HG03095 (cell line): ENCODE data around the gene LIN7A.
"Not testable (repeated sequence)": the region's sequence is repeated elsewhere in the genome, so short reads cannot be mapped to it uniquely, and the experiment has no call there.

Experiments used
- ATAC-seq: cut with Tn5 transposase; IDR thresholded peaks from one replicate; pipeline ENCODE4 v1.9.1; 2021; ENCODE audit warnings: moderate library complexity; ENCODE audit not compliant: unreplicated experiment

Gene LIN7A

GRCh38 chr12:80814453-80814852, 123.3 kb downstream of the LIN7A start:
- ATAC-seq = no peak

DNA sequence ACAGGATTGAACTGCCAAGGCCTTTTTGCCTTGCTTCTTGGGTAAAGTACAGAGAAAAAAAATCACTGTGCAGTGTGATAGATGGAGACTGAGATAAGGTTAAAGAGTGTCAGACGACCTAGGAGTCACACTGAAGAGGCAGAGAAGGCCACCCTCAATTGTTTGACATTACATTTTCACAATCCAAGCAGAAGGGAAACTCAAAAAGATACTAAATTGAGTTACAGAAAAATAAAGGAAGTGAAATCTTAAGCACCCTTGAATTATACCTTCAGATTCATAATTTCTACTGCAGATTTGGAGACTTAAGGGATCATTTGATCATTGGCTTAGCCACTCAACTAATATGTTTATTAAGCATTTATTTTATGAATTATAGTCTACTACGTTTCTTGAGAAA, 123.9 kb downstream of the LIN7A start:
- no peak for ATAC-seq

GRCh38 chr12:80811957-80812708, 125.6 kb downstream of the LIN7A start:
- ATAC-seq = no peak

DNA sequence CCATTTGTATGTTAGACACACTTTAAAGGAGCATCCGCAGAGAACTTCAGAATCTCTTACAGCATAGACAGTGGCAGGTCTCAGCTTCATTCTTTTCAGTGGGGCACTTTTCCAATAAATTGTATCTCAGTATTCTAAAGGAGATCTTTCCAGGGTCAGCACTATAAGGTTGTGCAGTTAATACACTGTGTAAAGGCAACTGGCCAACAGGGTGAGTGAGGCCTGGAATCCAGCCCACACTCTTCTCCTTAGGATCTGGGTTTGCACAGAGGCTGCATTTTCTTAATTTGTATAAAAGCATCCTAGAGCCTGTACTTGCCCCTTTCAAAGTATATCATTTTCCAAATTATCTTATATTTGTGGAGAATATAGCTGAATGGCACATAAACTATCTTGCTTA, 126.9 kb downstream of the LIN7A start:
- no peak for ATAC-seq

DNA sequence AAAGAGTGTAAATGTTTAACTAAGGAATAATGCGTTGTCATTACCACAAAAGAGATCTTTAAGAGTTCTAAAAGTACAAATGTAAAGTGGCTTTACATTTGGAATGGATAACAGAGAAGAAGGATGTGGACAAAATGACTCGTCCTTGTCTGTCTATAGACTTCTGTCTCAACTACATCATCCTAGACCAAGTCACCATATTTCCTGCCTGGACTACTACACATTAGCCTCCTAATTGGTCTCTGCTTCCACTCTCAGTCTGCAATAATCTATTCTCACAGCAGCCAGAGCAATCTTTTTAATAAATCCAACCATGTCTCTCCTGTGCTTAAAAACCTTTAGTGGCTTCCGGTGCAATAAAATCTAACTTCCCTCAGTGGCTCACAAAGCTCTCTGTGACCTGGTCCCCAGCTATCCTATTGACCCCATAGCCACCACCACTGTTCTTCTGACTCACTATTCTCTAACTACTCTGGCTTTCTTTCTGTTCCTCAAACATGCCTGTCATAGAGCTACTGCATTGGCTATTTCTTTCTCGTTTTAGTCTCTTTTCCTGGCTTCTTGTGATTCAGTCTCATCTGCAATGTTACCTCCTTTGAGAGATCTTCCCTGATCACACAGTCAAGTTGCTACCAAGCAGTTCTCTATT, 130.0 kb downstream of the LIN7A start:
- ATAC-seq = peak; percentile 92

DNA sequence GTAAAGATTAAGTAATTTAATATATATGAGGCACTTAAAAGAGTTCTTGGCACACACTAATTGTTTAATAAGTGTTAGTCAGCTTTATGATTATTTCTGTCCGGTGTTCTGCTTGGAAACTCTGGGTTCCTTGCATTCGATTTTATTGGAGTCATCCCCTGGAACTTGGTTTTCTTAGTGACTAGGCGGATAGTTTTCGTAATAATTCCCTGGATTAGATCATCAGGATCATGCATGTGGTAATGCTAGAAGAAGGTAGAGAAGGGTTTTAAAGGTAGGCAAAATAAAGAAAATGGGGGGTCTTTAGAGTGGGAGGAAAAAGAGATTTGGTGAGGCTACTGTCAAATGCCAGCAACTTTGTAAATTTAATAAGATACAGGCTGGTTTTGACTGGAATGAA, 132.6 kb downstream of the LIN7A start:
- no peak for ATAC-seq

DNA sequence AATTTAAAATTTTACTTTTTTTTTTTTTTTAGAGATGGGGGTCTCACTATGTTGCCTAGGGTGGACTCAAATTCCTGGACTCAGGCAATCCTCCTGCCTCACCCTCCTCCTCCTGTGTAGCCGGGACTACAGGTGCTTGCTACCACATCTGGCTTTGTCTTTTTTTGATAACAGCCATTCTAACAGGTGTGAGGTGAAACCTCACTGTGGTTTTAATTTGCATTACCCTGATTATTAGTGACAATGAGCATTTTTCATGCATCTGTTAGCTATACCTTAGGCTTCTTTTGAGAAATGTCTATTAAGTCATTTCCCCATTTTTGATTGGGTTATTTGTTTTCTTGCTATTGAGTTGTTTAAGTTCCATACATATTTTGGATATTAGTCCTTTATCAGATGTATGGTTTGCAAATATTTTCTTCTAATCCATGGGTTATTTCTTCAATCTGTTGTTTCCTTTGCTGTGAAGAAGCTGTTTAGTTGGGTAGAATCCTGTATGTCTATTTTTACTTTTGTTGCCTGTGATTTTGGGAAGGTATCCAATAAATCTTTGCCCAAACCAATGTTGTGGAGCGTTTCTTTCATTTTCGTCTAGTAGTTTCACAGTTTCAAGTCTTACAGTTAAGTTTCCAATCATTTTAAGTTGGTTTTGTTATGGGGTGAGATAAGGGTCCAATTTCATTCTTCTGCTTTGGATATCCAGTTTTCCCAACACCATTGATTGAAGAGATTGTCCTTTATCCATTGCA, 134.9 kb downstream of the LIN7A start:
- ATAC-seq = peak; percentile 65

DNA sequence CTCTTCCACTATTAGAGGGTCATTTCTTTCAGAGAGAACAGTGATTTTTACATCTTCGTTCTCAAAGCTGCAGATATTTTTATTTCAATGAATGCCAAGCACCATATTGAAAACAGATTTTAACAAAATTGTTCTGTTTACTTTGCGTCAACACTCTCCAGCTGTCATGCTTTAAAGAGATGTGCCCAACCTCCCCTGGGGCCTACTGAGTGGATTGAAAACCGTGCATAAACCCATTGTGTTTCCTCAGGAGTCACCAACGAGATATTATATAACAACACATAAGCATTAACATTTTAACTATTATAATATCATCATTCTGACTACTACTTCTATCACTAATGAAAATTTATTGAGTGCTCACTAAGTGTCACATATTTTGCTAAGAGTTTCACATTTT, 139.5 kb downstream of the LIN7A start:
- no peak for ATAC-seq

DNA sequence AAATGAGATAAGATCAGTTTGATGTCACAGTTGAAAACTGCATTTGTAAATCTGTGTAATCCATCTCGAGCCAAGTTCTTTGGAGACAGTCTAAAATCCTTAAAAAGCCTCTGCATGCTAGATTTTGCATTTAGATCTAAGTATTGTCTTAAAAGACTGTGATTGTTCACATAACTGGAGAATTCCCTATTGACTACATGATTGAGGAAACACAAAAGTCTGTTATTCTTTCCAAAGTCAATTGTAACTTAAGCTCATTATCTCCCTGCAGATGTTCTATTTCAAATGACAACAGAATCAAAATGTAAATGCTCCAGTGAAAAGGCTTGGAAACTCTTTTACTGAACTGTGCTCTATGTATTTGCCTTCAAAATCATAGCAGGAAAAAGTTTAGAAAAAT, 143.2 kb downstream of the LIN7A start:
- ATAC-seq = no peak

GRCh38 chr12:80792861-80793260, 144.9 kb downstream of the LIN7A start:
- no peak for ATAC-seq

DNA sequence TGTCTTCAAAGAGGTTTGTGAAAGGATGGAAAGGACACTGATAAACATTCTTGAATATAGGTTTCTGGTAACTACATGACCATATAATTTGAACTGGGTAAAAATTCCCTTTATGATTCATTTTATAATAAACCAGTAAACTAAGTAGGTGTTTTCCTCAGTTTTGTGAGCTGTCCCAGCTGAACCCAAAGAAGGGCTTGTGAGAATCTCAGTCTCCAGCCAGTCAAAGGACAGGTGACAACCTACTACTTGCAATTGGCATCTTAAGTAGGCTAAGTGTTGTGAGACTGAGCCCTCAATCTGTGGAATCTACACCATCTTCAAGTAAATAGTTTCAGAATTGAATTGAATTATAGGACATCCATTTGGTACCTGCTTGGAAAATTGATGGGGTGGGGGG, 145.9 kb downstream of the LIN7A start:
- ATAC-seq = no peak

GRCh38 chr12:80788407-80788806, 149.3 kb downstream of the LIN7A start:
- not testable (repeated sequence) for ATAC-seq

GRCh38 chr12:80782963-80783470, 154.7 kb downstream of the LIN7A start:
- ATAC-seq = not testable (repeated sequence)

- ATAC-seq = no peak
Observed at GRCh38 chr12:80781313-80781712, 156.4 kb downstream of the LIN7A start.

- ATAC-seq = no peak
Observed at GRCh38 chr12:80780746-80781145, 157.0 kb downstream of the LIN7A start.

GRCh38 chr12:80778005-80778541, 159.7 kb downstream of the LIN7A start:
- peak; percentile 98 for ATAC-seq

DNA sequence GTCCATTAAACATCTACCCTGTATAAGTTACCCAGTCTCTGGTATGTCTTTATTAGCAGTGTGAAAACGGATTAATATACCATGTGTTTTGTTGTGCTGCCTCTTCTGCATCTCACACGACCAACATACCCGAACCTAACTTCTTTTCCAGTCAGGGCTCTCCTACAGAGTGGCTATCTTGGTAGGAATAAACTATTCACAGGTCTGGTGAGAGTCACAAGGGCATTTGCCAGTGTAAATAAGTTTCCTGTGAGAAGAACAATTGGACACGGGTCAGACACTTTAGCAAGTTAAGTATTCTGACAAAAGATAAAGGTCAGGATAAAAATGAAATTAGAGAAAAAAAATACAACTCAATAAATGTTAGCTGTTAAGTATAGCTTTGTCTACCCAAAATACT, 160.1 kb downstream of the LIN7A start:
- ATAC-seq = no peak

DNA sequence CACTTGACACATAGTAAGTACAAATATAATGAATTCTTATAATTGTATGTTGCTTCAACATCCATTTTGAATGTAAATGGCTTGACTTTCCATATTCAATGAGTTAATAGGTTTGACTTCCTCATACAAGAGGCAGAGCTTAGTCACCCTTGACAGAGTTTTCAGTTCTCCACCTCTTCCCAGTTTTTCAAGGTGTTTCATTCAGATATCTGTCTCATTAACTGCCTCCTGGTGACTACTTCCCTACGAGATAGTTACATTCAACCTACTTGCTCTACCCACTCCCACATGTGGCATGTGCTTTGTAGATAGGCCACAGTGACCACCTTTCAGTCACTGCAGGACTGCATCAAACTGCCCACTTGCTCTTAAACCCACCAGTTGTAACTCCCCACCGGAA, 161.0 kb downstream of the LIN7A start:
- no peak for ATAC-seq

DNA sequence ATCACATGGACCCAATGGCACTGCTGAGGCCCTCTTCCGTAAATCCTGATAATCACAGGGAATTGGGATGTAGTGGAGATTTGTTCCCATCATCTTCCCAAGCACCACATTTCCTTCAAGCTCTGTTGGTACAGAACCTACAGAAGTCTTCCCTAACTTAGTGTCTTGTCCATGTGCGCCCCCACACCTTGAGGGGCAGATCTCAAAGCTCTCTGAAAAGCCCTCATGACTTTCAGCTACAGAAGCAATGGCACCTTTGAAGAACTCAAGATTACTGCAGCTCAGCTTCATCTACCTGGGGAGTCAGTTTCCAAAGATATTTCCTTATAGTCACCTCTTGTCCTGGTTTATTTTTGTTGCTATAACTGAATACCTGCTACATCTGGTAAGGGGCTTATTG, 166.8 kb downstream of the LIN7A start:
- no peak for ATAC-seq

DNA sequence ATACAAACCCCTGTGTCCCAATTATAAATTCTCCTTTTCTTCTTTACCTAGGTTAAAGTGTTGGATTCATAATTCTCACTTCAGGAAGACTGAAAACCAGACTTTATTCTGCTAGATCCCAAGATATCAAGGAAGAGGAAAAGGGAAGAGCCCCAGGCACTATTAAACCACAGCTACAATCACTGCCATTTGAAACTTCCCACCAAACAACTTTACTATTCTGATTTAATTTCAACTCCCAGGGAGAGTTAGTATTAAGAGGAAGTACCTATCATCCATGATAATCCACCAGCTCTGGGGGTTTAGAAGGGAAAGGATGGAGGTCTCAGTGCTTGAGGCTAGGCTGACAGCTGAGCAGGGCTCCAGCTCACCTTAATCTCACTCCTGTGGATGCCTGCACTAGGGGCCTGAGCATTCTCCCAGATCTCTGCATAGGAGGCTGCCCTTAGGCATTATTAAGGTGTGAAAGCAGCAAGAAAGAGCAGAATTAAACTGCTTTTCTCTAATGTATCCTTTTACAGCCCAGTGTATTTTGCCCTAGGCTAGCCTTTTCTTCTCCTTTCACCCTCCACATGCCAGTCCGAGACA, 168.1 kb downstream of the LIN7A start:
- no peak for ATAC-seq

GRCh38 chr12:80766897-80767296, 170.8 kb downstream of the LIN7A start:
- peak; percentile 77 for ATAC-seq
